Nephron (organoid): ENCODE data around the gene ATP8B3.

Experiments
- H3K27ac Mint-ChIP-seq, 3 experiments: 2 replicates each; pipeline ENCODE4 v1.8.0; 2020; ENCODE audit warnings: mixed read lengths in 3 of 3, mild to moderate bottlenecking in 2 of 3, moderate library complexity in 1 of 3
- H3K27me3 Mint-ChIP-seq: 2 replicates; pipeline ENCODE4 v1.8.0; 2021; ENCODE audit warnings: low read depth, mild to moderate bottlenecking, moderate library complexity, mixed read lengths
- H3K36me3 Mint-ChIP-seq: 2 replicates; pipeline ENCODE4 v1.8.0; 2020; ENCODE audit warnings: low read depth, mixed read lengths
- H3K4me1 Mint-ChIP-seq: 2 replicates; pipeline ENCODE4 v1.8.0; 2020; ENCODE audit warnings: mixed read lengths
- H3K4me3 Mint-ChIP-seq, 3 experiments: 2 replicates each; pipeline ENCODE4 v1.8.0; 2020; ENCODE audit warnings: mild to moderate bottlenecking in 3 of 3, mixed read lengths in 3 of 3, moderate library complexity in 2 of 3
- H3K9me3 Mint-ChIP-seq: 2 replicates; pipeline ENCODE4 v1.8.0; 2020; ENCODE audit warnings: mixed read lengths
- CTCF ChIP-seq, 3 experiments: fragments of 200-600 bp; sonication (generic); IDR thresholded peaks; one replicate each; pipeline ENCODE4 v1.5.0; 2021; ENCODE audit warnings: antibody characterized with exemption in 3 of 3; ENCODE audit not compliant: unreplicated experiment in 3 of 3

ATP8B3 gene

DNA sequence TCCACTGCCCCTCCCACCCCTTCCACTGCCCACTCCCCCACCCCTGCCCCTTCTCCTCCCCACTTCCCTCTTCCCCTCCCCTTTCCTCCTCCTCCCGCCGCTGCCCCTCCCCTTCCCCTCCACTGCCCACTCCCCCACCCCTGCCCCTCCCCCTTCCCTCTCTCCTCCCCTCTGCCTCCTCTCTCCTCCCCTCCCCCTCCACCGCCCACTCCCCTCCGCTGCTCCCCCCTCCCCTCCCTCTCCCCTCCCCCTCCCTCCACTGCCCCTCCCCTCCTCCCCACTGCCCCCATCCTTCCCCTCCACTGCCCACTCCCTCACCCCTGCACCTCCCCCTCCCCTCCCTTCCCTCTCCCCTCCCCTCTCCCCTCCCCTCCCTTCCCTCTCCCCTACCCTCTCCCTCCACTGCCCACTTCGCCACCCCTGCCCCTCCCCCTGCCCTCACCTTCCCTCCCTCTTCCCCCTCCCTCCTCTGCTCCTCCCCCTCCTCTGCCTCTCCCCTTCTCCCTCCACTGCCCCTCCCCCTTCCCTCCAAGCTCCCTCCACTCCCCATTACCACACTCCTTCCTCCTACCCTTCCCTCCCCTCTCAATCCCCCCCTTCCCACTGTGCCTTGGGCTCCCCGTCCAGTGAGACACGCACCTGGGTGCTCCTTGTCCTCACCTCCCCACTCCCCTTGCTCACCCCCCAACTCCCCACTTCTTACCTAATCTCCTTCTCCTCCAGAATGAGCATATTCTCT, 21.9 kb downstream of the ATP8B3 start:
- H3K36me3 Mint-ChIP-seq, result no peaks in the 10 kb centered on the region
- H3K4me1 Mint-ChIP-seq, result no peaks in the 10 kb centered on the region
- no peaks in the 10 kb centered on the region for H3K9me3 Mint-ChIP-seq
- no peak for TF ChIP-seq CTCF (IDR thresholded peaks at IDR 0.05; ENCODE audit: unreplicated experiment in 3 of 3)
- no peak overlapping the region for H3K4me3 Mint-ChIP-seq
- H3K27me3 Mint-ChIP-seq, result peaks cover 52% of the 10 kb centered on the region
- no peak overlapping the region for H3K27ac Mint-ChIP-seq

DNA sequence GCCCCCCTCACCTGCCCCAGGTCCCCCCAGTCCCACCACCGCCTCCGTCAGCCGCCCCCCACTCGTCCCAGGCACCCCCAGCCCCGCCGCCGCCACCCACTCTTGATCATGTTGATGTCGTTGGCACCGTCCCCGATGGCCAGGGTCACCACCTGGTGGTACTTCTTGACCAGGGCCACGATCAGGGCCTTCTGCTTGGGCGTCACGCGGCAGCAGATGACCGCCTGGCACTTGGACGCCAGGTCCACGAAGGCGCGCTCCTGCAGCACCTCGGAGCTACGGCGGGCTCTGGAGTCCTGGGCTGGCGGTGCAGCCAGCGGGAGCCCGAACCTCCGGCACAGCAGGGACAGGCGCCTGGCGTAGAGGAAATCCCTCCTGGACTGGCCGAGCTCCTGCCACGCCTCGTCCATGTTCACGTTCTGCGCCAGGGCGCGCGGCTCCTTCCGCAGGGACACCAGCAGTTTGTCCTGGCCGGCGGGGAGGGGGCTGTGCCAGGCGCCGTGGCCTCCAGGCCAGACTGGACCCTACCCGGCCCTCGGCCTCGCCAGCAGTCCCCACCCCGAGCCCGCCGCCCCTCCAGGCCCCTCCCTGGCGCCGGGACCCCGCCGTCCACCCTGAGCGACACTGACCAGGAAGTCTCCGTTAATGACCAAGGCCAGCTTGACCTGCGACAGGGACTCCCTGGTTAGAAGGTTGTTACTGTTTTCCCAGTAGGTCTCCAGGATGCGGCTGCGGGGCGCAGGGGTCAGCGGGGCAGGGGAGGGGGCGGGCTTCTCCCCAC, 22.6 kb downstream of the ATP8B3 start:
- no peaks in the 10 kb centered on the region for H3K4me1 Mint-ChIP-seq
- H3K9me3 Mint-ChIP-seq, result no peaks in the 10 kb centered on the region
- H3K36me3 Mint-ChIP-seq, result no peaks in the 10 kb centered on the region
- no peak overlapping the region for H3K4me3 Mint-ChIP-seq
- H3K27me3 Mint-ChIP-seq, result peaks cover 59% of the 10 kb centered on the region
- no peak for TF ChIP-seq CTCF (IDR thresholded peaks at IDR 0.05; ENCODE audit: unreplicated experiment in 3 of 3)
- H3K27ac Mint-ChIP-seq, result no peak overlapping the region

DNA sequence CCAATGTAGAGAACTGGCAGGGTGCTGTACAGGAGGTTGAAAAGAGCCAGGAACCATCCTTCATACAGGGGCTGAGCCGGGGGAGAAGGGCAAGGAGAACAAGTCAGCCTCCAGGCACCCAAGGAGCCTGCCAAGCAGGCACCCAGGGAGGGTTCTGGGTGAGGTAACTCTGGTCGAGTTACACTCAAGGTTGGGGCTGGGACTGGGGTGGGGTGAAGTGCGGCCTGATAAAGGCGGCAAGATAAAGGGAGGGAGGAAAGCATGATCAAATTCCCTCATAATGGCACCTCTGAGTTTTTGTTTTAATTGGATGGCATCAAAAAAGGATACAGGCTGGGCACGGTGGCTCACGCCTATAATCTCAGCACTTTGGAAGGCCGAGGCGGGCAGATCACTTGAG, 25.0 kb downstream of the ATP8B3 start:
- Mint-ChIP-seq H3K36me3 (no peaks in the 10 kb centered on the region), H3K9me3 (peaks cover 8% of the 10 kb centered on the region), H3K4me3 (no peak overlapping the region), H3K4me1 (peaks cover 4% of the 10 kb centered on the region), H3K27ac (no peak overlapping the region), H3K27me3 (peaks cover 70% of the 10 kb centered on the region)
- no peak for TF ChIP-seq CTCF (IDR thresholded peaks at IDR 0.05; ENCODE audit: unreplicated experiment in 3 of 3)

DNA sequence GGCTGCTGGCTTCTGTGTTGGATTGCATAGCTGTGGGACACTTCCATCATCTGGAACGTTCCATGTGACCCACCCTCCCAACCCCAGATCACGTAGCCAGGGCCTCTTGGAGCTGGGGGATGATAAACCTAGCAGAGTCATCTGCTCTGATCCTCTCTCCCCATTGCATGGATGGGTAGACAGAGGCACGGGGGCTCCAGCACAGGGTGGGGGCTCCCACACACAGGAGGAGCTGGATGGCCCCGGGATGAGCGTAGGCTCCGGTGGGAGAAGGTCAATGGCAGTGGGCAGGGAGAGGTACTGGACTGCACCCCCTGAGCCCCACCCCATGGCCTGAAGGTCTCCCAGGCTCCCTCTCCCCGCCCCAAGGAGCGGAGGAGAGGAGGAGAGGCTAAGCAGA, 25.4 kb downstream of the ATP8B3 start:
- Mint-ChIP-seq H3K4me1 (peaks cover 4% of the 10 kb centered on the region), H3K4me3 (no peak overlapping the region), H3K9me3 (peaks cover 8% of the 10 kb centered on the region), H3K27ac (no peak overlapping the region), H3K36me3 (no peaks in the 10 kb centered on the region), H3K27me3 (peaks cover 74% of the 10 kb centered on the region)
- TF ChIP-seq CTCF (IDR thresholded peaks at IDR 0.05; ENCODE audit: unreplicated experiment in 3 of 3), result no peak

GRCh38 chr19:1785310-1785709, 26.8 kb downstream of the ATP8B3 start:
- peaks cover 4% of the 10 kb centered on the region for H3K4me1 Mint-ChIP-seq
- no peak for TF ChIP-seq CTCF (IDR thresholded peaks at IDR 0.05; ENCODE audit: unreplicated experiment in 3 of 3)
- H3K27ac Mint-ChIP-seq, result no peak overlapping the region
- H3K27me3 Mint-ChIP-seq, result peaks cover 75% of the 10 kb centered on the region
- no peaks in the 10 kb centered on the region for H3K36me3 Mint-ChIP-seq
- peaks cover 15% of the 10 kb centered on the region for H3K9me3 Mint-ChIP-seq
- H3K4me3 Mint-ChIP-seq, result no peak overlapping the region
